C4-2B (cell line): ENCODE results near the gene RAE1.

Source experiments
- H3K27ac ChIP-seq: fragments of 450-650 bp; 2 replicates; pipeline ENCODE4 v1.5.1; 2017
- ZFX ChIP-seq: fragments of 450-650 bp; IDR thresholded peaks from 2 replicates; pipeline ENCODE4 v1.6.1; 2017
- TF ChIP-seq, protein P1 (sequence below): fragments of 450-650 bp; conservative IDR thresholded peaks from 2 replicates; pipeline ENCODE4 v1.5.1; 2017; ENCODE audit warnings: mild to moderate bottlenecking

Gene RAE1

DNA sequence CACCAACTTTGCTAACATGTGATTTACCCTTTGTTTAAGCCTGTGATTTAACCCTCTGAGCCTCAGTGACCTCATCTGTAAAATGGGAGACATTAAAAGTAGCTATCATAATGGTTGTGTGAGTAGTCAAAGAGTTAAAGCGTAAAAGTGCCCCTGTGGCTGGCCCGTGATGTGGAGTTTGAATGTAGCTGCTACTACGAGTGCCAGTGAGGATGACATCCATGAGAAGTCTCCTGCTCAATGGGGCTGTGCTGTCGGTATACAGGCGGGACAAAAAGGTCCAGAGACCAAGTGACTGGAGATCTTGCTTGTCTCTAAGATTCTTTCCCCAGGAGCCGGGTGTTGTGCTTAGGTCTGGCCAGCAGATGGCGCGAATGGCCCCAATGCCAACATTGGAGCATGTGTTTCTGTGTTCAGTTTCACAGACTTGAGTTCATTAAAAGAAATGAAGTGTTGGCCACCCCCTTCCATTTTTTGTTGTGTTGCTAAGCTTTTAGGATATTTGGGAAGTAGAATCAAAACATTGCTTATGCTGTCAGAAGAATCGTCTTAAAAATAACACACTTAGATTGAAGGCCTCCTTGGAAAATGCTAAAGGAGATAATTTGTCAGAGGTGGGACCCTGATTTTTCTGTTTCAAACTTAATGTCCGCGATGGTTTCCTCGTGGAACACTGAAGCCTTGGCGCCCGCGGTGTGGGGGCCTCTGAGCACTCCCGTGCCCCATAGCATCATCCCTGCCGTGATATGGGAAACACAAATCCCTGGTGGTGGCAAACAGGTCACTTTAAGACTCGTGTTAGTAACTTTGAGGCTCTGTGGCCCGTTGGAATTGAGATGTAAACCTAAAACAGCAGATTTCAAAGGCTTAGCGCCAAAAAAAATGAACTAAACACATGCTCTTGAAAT lies 30.8 kb downstream of the RAE1 start:
- H3K27ac ChIP-seq = no peak overlapping the region
- TF ChIP-seq, protein P1, sequence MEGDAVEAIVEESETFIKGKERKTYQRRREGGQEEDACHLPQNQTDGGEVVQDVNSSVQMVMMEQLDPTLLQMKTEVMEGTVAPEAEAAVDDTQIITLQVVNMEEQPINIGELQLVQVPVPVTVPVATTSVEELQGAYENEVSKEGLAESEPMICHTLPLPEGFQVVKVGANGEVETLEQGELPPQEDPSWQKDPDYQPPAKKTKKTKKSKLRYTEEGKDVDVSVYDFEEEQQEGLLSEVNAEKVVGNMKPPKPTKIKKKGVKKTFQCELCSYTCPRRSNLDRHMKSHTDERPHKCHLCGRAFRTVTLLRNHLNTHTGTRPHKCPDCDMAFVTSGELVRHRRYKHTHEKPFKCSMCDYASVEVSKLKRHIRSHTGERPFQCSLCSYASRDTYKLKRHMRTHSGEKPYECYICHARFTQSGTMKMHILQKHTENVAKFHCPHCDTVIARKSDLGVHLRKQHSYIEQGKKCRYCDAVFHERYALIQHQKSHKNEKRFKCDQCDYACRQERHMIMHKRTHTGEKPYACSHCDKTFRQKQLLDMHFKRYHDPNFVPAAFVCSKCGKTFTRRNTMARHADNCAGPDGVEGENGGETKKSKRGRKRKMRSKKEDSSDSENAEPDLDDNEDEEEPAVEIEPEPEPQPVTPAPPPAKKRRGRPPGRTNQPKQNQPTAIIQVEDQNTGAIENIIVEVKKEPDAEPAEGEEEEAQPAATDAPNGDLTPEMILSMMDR = peak; percentile 97
- no peak for TF ChIP-seq ZFX

DNA sequence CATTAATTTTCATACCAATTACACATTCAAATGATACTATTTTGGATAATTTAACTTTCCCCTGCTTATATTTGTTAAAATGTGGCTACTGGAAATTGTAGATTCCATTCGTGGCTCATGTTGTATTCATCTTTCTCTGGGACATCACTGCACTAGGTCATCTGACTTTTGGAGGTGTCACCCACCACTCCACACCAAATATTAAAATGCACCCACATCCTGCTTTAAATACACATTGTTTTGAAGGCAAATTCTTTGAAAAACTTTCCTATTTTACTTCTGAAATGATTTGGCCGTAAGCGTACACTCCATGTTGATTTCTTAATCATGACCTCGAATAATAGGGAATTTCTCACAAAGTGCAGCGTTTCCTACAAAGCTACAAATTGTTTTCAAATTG lies 31.5 kb downstream of the RAE1 start:
- TF ChIP-seq, protein P1 = no peak
- TF ChIP-seq ZFX = no peak
- H3K27ac ChIP-seq = no peak overlapping the region

DNA sequence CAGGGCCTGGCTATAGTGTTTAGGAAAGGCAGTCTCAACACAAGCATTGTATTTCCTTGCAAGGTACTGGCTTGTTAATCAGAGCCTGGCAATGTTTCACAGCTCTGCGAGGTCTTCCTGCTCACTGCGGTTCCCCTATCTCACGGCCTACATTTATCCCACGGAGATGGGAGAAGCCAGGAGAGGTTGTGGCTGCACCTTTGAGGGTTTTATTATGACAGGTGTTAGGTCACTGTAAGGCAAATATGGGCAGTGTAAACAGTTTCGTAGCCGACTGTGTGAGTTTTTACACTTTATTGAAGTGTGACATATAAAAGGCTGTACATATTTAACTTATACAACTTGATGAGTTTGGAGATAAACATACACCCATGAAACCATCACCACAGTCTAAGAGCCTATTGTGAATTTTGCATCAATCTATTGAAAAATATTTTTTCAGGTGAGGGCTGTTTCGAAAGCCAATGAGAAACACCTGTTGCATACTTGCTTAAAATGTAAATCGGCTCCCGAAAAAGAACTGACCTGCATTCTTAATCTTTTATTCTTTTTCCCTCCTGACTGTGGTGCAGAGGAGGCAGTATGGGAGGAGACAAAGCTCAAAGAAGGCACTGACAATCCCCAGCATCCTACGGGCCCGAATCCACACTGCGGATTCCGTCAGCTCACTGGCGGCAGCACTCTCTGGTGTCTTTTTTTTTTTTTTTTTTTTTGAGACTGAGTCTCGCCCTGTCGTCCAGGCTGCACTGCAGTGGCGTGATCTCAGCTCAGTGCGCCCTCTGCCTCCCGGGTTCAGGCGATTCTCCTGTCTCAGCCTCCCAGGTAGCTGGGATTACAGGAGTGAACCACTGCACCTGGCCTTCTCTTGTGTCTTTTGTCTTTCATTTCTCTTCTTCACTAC lies 32.6 kb downstream of the RAE1 start:
- no peak overlapping the region for H3K27ac ChIP-seq
- no peak for TF ChIP-seq ZFX
- TF ChIP-seq, protein P1 = no peak

DNA sequence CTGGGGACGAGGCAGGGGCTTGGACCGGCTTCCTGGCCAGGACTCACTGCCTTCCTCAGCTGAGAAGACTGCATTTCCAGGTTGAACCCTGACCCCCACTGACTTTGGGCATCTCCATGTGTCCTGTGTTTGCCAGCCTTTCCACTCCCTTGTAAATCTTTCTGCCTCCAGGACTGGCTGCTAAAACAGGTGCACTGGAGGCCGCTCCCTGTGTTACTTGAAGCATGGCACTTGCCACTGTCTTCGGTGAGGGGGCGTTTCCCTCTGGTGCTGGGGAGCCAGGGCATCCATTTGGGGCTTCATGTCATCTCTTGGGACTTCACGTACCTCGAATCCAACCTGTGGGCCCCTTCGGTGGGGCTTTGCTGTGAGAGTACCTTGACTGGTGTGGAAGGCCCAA lies 33.4 kb downstream of the RAE1 start:
- no peak for TF ChIP-seq ZFX
- TF ChIP-seq, protein P1 = no peak

DNA sequence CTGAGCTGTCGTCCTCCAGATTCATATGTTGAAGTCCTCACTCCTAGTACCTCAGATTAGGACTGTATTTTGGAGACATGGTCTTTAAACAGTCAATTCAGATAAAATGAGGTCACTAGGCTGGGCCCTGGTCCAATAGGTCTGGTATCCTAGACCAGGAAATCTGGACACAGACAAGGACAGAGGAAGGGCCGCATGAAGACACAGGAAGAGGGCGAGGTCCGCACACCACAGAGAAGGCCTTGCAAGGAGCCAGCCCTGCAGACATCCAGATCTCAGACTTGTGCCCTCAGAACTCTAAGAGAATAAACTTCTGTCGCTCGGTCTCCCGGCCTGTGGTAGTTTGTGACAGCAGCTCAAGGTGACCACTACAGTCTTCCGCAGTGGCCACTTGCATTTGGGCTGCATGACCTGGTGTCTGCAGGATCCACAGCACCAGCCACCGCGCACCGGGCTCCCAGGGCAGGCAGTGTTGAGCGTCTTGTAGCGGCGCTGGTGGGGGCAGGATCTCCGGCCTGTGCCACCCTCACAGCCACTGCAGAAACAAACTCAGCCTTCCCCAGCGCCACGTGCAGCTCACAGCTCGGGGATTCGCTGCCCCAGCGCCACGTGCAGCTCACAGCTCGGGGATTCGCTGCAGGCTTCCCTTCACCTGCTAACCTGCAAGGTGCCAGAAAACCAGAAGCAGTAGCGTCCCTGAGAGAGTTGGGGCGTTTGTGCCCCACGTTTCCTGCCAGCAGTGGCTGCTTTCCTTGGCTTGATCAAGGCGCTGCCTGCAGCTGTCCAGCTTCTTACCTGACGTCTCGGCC lies 34.1 kb downstream of the RAE1 start:
- no peak for TF ChIP-seq ZFX
- TF ChIP-seq, protein P1 = no peak
- H3K27ac ChIP-seq = no peak overlapping the region

More for the DNA sequence above, 33.4 kb downstream of the RAE1 start:
- no peak overlapping the region for H3K27ac ChIP-seq

DNA sequence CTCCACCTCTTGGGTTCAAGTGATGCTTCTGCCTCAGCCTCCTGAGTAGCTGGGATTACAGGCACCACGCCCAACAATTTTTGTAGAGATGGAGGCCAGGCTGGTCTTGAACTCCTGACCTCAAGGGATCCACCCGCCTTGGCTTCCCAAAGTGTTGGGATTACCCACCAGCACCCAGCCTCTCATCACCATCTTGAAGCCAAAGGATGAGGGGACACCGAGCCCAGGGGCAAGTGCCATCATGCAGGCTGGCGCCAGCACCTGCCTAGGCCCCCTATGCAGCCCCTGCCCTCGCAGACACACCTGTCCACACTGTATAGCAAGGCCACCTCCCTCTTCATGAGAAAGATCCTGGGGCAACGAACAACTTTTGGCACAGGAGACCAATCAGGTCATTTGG lies 34.9 kb downstream of the RAE1 start:
- no peak overlapping the region for H3K27ac ChIP-seq
- no peak for TF ChIP-seq ZFX
- TF ChIP-seq, protein P1 = no peak
